Heart left ventricle (tissue), 13 donors: Measurements from ENCODE around the gene UPF2.

ENCODE experiments used
- POLR2A ChIP-seq, 2 donors: fragments of 450-650 bp; IDR thresholded peaks; one replicate each; pipeline ENCODE4 v1.6.1; 2017; ENCODE audit warnings: antibody characterized with exemption in 2 of 2, mild to moderate bottlenecking in 2 of 2, moderate library complexity in 2 of 2
- TF ChIP-seq, protein P1 (sequence below), 12 donors: fragments of 200-600 bp; sonication (generic) in 4 of 12; IDR thresholded peaks; one replicate each; pipeline versions ENCODE4 v1.5.0 to v1.8.0; 2018 to 2022; ENCODE audit warnings: antibody characterized with exemption in 12 of 12, mild to moderate bottlenecking in 5 of 12
- donor health status: ischemic (EF 13 %, LVEDD 7.1; RV severe dilation, severe dysfunction).
- donor health status: DM: no; HTN: yes; CAD: no.
- donor health status: DM: no; HTN: no; CAD: no.
- donor health status: ischemic (EF 25% LVEDD 6.9; RV normal size, moderate dysfunction).
- donor health status: ischemic (EF 25% LVEDD 5.7; RV mildly dilated, moderate dysfunction).
- donor health status: ischemic (EF 35%, LVEDD 5.7; RV mildly dilated, moderate dysfunction).
- donor health status: nonischemic (EF 11% LVEDD 7.7; RV severe dilation, severe dysfunction).
- donor health status: DM: yes; HTN: yes; CAD: no.
- donor health status: PGD.
- donor health status: ischemic (EF 29% LVEDD 5.4; RV normal size, mild dysfunction).
- donor health status: nonischemic (EF 23%, LVEDD 6.1; RV moderate dilation, normal function).

DNA sequence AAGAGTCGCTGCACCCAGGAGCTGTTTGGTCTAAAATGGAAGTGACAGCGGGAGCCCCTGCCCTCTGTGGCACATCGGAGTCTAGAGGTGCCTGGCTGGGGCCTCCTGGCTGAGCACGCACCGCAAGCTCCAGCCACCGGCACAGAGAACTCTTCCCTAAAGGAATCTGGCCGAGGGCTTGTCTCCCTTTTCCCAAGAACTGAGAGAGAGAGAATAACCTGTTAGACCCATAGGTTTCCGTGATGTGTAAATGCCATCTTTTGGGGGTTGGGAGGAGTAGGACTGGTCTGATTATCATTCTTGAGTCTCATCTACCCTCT lies 172.2 kb downstream of the UPF2 start:
- TF ChIP-seq, protein P1, sequence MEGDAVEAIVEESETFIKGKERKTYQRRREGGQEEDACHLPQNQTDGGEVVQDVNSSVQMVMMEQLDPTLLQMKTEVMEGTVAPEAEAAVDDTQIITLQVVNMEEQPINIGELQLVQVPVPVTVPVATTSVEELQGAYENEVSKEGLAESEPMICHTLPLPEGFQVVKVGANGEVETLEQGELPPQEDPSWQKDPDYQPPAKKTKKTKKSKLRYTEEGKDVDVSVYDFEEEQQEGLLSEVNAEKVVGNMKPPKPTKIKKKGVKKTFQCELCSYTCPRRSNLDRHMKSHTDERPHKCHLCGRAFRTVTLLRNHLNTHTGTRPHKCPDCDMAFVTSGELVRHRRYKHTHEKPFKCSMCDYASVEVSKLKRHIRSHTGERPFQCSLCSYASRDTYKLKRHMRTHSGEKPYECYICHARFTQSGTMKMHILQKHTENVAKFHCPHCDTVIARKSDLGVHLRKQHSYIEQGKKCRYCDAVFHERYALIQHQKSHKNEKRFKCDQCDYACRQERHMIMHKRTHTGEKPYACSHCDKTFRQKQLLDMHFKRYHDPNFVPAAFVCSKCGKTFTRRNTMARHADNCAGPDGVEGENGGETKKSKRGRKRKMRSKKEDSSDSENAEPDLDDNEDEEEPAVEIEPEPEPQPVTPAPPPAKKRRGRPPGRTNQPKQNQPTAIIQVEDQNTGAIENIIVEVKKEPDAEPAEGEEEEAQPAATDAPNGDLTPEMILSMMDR (IDR thresholded peaks at IDR 0.05) = no peak
- TF ChIP-seq POLR2A (IDR thresholded peaks at IDR 0.05) = no peak
